Activated T-helper 1 cell treated with anti-CD3 and anti-CD28 coated beads, Interleukin-12 subunit alpha, Interleukin-12 subunit beta, Interleukin-2, Interleukin-4 antibody, amounts not matched to agents 30 ng/mL and 10 ng/mL and 1 ng/mL, durations not matched to agents 14 hours and 24 hours and 36 hours (primary cell): Measurements from ENCODE around the gene CREG1. TPM values are rescaled to one million over a fixed set of nuclear protein-coding genes. Genes with fewer than 3 reads are reported as not detected.

Source experiments
- DNase-seq: peaks from one replicate; pipeline ENCODE4 v3.0.0; 2021; ENCODE audit warnings: low spot score
- H3K27ac Mint-ChIP-seq: one replicate; pipeline ENCODE4 v1.8.0; 2021; ENCODE audit warnings: mild to moderate bottlenecking, mixed read lengths
- H3K27me3 Mint-ChIP-seq: one replicate; pipeline ENCODE4 v1.8.0; 2022; ENCODE audit warnings: mild to moderate bottlenecking, moderate library complexity, mixed read lengths; ENCODE audit not compliant: insufficient read depth
- H3K36me3 Mint-ChIP-seq: one replicate; pipeline ENCODE4 v1.8.0; 2021; ENCODE audit warnings: low read depth, mixed read lengths
- H3K4me1 Mint-ChIP-seq: one replicate; pipeline ENCODE4 v1.8.0; 2021; ENCODE audit warnings: low read depth, mixed read lengths
- H3K4me3 Mint-ChIP-seq: one replicate; pipeline ENCODE4 v1.8.0; 2021; ENCODE audit warnings: mild to moderate bottlenecking, moderate library complexity, mixed read lengths
- H3K9me3 Mint-ChIP-seq: one replicate; pipeline ENCODE4 v1.8.0; 2021; ENCODE audit warnings: mixed read lengths
- intact Hi-C: fragments of 100-400 bp; cut with micrococcal nuclease; formaldehyde crosslinking; loops from one replicate; pipeline ENCODE4 v1.15.1; 2024
- total RNA-seq: library from RNA; stranded (reverse); gene quantifications from 2 replicates; pipeline ENCODE4 v1.2.3, GENCODE V29; 2022

CREG1 gene
- total RNA-seq, result 15.3 and 16.8 TPM in 2 replicates

DNA sequence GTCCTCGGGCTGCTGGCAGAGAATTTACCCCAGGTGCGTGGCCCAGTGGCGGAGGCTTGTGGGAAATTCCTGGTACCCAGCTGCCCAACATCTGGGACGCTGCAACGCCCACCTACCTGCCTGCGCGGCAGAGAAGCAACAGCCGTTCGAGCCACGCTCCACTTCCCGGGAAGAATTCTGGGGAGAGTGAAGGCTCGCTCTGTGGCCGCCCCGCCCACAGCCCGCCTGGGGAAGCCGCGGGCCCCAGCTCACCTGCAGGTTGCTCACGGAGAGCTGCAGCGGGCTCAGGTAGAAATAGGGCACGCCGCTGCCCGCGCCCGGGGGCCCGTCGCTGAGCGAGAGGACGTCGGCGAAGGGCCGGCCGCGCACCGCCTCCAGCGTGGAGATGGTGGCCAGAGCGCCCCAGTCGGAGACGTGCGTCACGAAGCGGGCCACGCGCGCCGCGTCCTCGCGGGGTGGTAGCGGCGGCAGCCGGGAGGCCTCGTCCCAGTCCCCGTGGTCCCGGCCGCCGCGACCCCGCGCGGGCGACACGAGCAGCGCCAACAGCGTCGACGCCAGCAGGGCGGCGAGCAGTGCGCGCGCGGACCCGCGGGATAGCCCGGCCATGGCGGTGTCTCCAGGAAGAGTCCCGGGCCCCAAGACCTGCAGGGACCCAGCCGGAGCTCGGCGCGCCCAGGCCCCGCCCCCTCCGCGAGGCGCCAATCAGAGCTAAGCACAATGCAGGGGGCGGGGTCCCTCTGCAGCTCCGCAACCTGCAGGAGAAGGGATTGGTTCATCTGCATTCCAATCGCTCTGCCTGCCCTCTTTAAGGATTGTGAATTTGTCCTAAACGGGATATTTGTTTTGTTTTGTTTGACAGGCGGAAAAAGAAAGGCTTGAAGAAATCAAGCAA, at the start of gene CREG1:
Gene CREG1, minus strand, starts transcription at position 627 of the 892 bp plus-strand sequence.
- Mint-ChIP-seq H3K9me3 (no peaks in the 10 kb centered on the region), H3K27me3 (peaks cover 1% of the 10 kb centered on the region)

DNA sequence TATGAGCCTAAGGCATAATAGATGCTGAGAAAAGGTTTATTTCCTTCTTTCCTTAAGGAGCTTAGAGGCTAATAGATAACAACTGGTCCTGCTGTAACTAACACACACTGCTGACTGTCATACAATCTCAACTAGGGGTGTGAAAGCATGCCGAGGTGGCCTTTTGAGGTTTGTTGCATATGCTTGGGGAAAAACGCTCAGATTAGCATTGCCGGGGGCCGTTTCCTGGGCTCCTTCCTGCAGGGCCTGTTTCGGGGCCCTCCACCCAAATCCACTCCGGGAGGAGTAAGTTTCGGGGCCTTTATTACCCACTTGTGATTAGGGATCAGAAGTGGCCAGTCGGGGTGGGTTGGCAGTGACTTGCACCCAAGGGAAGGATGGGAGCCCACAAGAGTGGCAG, 49.3 kb upstream of the CREG1 start:
- peaks cover 46% of the 10 kb centered on the region for H3K4me1 Mint-ChIP-seq
- H3K27ac Mint-ChIP-seq, result peak overlapping the region; percentile 56
- H3K9me3 Mint-ChIP-seq, result peaks cover 8% of the 10 kb centered on the region
- intact Hi-C loops, result no loop called here
- no peak overlapping the region for H3K4me3 Mint-ChIP-seq
- DNase-seq, result no peak
- H3K27me3 Mint-ChIP-seq, result no peaks in the 10 kb centered on the region
- H3K36me3 Mint-ChIP-seq, result peaks cover 16% of the 10 kb centered on the region

More for the DNA sequence above, at the start of gene CREG1:
- DNase-seq, result peak; percentile 89
- Mint-ChIP-seq H3K27ac (peak within 1 kb of the TSS; percentile 4), H3K36me3 (no peaks in the 10 kb centered on the region), H3K4me3 (peak within 1 kb of the TSS; percentile 86), H3K4me1 (peaks cover 40% of the 10 kb centered on the region)
- intact Hi-C loops, result loop anchor here (1.0 to 5.0 kb wide), 6 partner anchors 9 to 641 kb away; partner anchors contain the start of gene POU2F1

DNA sequence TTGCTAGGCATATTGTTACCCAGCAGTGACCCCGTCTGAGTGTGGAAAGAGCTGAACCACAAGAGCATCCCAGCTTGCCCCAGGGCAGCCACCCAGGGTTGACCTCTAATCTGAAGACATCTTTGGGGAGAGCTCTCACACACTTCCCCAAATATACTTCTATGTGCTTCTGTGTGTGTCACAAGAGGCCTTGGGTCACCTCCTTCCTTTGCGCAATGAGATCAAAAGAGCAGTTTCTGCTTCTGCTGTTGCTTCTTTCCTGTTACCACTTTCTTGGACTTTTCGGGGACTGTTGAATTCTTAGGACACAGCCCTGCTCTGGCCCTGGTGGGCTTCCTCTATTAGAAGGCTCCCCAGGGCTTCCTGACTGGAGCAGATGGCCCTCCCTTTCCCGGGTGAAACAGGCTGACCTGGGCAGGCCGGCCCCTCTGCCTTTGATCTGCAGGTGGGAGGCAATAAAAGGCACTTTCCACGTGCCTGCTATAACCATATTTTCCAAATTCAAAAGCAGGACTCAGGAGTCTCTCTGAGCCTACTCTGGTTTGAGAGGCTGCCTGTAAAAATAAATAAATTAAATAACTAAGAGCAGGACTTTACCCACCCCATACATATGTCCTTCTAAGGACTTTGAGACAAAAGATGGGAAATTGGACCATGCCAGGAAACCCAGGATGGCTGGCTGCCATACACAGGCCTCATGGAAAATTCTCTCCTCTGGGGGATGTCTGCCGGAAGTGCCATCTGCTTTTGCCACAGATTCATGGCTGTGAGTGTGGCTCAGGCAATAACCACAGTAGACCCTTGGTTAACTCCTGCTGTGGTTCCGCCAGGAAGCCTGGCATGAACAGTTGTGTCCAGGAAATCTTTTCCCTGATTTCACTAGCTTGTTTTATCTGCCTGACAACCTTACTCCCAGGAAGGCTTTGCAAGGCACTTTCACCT, 48.2 kb upstream of the CREG1 start:
- Mint-ChIP-seq H3K4me1 (peaks cover 46% of the 10 kb centered on the region), H3K27ac (peak overlapping the region; percentile 87), H3K36me3 (peaks cover 9% of the 10 kb centered on the region), H3K4me3 (peak overlapping the region; percentile 1), H3K27me3 (peaks cover 2% of the 10 kb centered on the region), H3K9me3 (peaks cover under 1% of the 10 kb centered on the region)
- intact Hi-C loops, result loop anchor here (2.0 kb wide), 2 partner anchors 15 to 45 kb away; no protein-coding TSS in a partner anchor
- no peak for DNase-seq

GRCh38 chr1:167599957-167600581, 46.5 kb upstream of the CREG1 start:
- Mint-ChIP-seq H3K4me1 (peaks cover 46% of the 10 kb centered on the region), H3K27me3 (peaks cover 2% of the 10 kb centered on the region), H3K9me3 (no peaks in the 10 kb centered on the region), H3K36me3 (peaks cover 5% of the 10 kb centered on the region), H3K4me3 (peak overlapping the region; percentile 73), H3K27ac (peak overlapping the region; percentile 81)
- intact Hi-C loops, result loop anchor here (1.0 to 2.0 kb wide), 8 partner anchors 17 to 336 kb away; partner anchors contain the start of genes DCAF6 and RCSD1
- DNase-seq, result peak; percentile 38

DNA sequence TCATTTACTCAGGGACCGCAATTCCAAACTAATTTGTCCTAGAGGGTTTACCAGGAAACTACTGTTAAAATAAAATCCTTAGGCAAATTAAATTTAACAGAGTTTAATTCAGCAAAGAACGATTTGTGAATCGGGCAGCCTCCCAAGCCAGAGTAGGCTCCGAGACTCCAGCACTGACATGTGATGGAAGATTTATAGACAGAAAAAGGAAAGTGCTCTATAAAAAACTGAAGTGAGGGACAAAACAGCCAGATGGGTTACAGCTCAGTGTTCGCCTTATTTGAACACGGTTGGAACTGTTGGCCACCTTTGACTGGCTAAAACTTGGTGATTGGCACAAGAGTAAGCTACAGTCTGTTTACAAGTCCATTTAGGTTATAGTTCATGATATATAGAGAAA, 41.3 kb upstream of the CREG1 start:
- intact Hi-C loops, result no loop called here
- Mint-ChIP-seq H3K27me3 (peaks cover 2% of the 10 kb centered on the region), H3K4me1 (peaks cover 9% of the 10 kb centered on the region), H3K4me3 (no peak overlapping the region), H3K27ac (no peak overlapping the region), H3K9me3 (no peaks in the 10 kb centered on the region), H3K36me3 (peaks cover 2% of the 10 kb centered on the region)
- no peak for DNase-seq

- Mint-ChIP-seq H3K4me1 (peaks cover 3% of the 10 kb centered on the region), H3K4me3 (no peak overlapping the region), H3K27me3 (peaks cover 4% of the 10 kb centered on the region), H3K9me3 (no peaks in the 10 kb centered on the region), H3K36me3 (peaks cover under 1% of the 10 kb centered on the region), H3K27ac (no peak overlapping the region)
- DNase-seq, result no peak
- intact Hi-C loops, result no loop called here
Measured at GRCh38 chr1:167593860-167594259, 40.3 kb upstream of the CREG1 start.

- Mint-ChIP-seq H3K36me3 (no peaks in the 10 kb centered on the region), H3K27ac (no peak overlapping the region), H3K4me1 (no peaks in the 10 kb centered on the region)
Measured at GRCh38 chr1:167592475-167592874, 38.9 kb upstream of the CREG1 start.

DNA sequence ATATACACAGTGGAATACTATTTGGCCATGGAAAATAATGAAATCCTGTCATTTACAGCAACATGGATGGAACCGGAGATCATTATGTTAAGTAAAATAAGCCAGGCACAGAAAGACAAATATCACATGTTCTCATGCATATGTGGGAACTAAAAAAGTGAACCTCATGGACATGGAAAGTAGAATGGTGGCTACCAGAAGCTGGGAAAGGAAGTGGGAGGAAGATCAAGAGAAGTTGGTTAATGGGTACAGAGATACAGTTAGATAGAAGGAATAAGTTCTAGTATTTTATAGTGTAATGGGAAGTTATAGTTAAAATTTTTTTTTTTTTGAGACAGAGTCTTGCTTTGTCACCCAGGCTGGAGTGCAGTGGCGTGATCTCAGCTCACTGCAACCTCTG, 34.8 kb upstream of the CREG1 start:
- Mint-ChIP-seq H3K4me1 (no peaks in the 10 kb centered on the region), H3K36me3 (no peaks in the 10 kb centered on the region), H3K27ac (no peak overlapping the region), H3K27me3 (peaks cover 4% of the 10 kb centered on the region), H3K4me3 (no peak overlapping the region), H3K9me3 (no peaks in the 10 kb centered on the region)
- intact Hi-C loops, result no loop called here
- no peak for DNase-seq

More at GRCh38 chr1:167592475-167592874, 38.9 kb upstream of the CREG1 start:
- Mint-ChIP-seq H3K9me3 (no peaks in the 10 kb centered on the region), H3K4me3 (no peak overlapping the region), H3K27me3 (peaks cover 4% of the 10 kb centered on the region)
- intact Hi-C loops, result no loop called here
- DNase-seq, result no peak

- DNase-seq, result no peak
- Mint-ChIP-seq H3K36me3 (no peaks in the 10 kb centered on the region), H3K27me3 (peaks cover 4% of the 10 kb centered on the region), H3K9me3 (no peaks in the 10 kb centered on the region), H3K4me3 (no peak overlapping the region), H3K4me1 (no peaks in the 10 kb centered on the region), H3K27ac (no peak overlapping the region)
- intact Hi-C loops, result no loop called here
Measured at GRCh38 chr1:167587872-167588271, 34.3 kb upstream of the CREG1 start.

- H3K4me3 Mint-ChIP-seq, result no peak overlapping the region
- H3K4me1 Mint-ChIP-seq, result no peaks in the 10 kb centered on the region
- DNase-seq, result no peak
- peaks cover 6% of the 10 kb centered on the region for H3K27me3 Mint-ChIP-seq
- intact Hi-C loops, result no loop called here
- no peaks in the 10 kb centered on the region for H3K36me3 Mint-ChIP-seq
- H3K9me3 Mint-ChIP-seq, result no peaks in the 10 kb centered on the region
- no peak overlapping the region for H3K27ac Mint-ChIP-seq
Measured at GRCh38 chr1:167587342-167587741, 33.8 kb upstream of the CREG1 start.

DNA sequence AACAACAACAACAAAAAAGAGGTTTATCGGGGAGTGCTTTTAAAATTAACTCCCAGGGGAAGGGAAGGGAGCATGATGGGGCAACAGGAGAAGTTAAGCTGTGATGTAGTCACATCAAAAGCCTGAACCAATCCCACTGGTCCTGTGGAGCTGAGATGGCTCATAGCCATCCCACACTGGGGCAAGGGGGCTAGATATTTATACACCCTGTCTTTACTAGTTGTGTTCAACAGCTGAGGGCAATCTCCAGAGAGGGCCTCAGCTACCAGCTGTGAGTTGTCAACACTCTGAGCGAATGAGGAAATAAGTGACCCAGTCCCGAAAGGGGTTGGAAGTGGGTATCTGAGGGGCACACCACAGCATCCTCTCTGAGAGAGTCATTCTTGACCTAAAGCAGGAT, 31.0 kb upstream of the CREG1 start:
- Mint-ChIP-seq H3K27me3 (peaks cover 9% of the 10 kb centered on the region), H3K4me1 (no peaks in the 10 kb centered on the region), H3K27ac (no peak overlapping the region), H3K4me3 (no peak overlapping the region), H3K36me3 (no peaks in the 10 kb centered on the region), H3K9me3 (no peaks in the 10 kb centered on the region)
- intact Hi-C loops, result no loop called here
- no peak for DNase-seq

DNA sequence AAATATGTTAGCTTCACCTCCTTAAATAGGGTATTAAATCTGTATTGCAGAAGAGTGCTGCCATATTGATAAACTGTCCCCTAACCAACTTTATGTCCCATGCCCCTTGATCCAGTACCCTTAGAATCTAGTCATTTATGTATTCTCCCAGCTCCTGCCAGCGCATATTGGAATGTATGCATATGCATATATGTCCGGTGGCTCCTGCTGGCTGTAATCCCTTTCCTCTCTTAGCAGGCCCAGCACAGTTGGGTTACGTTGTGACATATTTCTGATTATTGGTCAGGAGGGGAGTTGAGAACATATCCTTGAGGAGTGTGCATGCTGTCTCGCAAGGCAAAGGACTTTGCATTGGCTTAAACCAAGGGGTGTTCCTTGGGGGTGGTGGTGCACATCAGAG, 29.2 kb upstream of the CREG1 start:
- no peak for DNase-seq
- Mint-ChIP-seq H3K4me1 (no peaks in the 10 kb centered on the region), H3K9me3 (no peaks in the 10 kb centered on the region), H3K27me3 (peaks cover 11% of the 10 kb centered on the region), H3K36me3 (no peaks in the 10 kb centered on the region), H3K27ac (no peak overlapping the region), H3K4me3 (no peak overlapping the region)
- intact Hi-C loops, result no loop called here
